A673 (cell line): Measurements from ENCODE around the gene NHSL1.

Experiments
- CTCF ChIP-seq: fragments of 300-800, 200-600 bp; sonication (generic); conservative IDR thresholded peaks from 2 replicates; pipeline ENCODE4 v1.5.1; 2017; ENCODE audit warnings: low read depth, mild to moderate bottlenecking, antibody characterized with exemption, low read length, moderate library complexity, mixed read lengths
- EZH2 ChIP-seq: fragments of 200-600 bp; sonication (generic); IDR thresholded peaks from 2 replicates; pipeline ENCODE4 v1.6.1; 2017; ENCODE audit warnings: borderline replicate concordance, low read depth, mild to moderate bottlenecking, mixed read lengths, antibody characterized with exemption, low read length; ENCODE audit not compliant: poor library complexity, severe bottlenecking

DNA sequence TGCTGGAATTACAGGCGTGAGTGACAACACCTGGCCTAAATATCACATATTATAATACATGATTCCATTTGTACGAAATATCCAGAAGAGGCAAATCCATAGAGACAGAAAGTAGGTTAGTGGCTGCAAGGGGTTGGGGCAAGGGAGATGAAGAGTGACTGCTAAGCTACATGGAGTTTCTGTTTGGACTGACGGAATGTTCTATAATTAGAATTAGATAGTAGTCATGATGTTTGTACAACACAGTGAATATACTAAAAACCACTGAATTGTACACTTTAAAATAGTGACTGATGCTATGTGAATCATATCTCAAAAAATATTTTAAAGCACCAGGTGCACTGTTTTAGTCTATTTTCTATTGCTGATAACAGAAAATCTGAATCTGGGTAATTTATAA lies 99.0 kb downstream of the NHSL1 start:
- TF ChIP-seq CTCF: no peak
- TF ChIP-seq EZH2: no peak
